DND-41 (cell line): Measurements from ENCODE around the gene STK32B.

Source experiments
- ATAC-seq: fragments of 200-7000 bp; cut with Tn5 transposase; 3 replicates; pipeline ENCODE4 v1.9.1; 2021; ENCODE audit warnings: low read depth; ENCODE audit not compliant: insufficient read depth
- DNase-seq: peaks from one replicate; pipeline ENCODE4 v3.0.0-alpha.2; 2020
- H2AFZ ChIP-seq: 2 replicates; pipeline ENCODE4 v1.6.0; 2012; ENCODE audit warnings: low read depth, low read length
- H3K27ac ChIP-seq: 2 replicates; pipeline ENCODE4 v1.5.1; 2012; ENCODE audit warnings: low read length, inconsistent platforms
- H3K27me3 ChIP-seq: fragments of 200-600 bp; sonication (generic); 2 replicates; pipeline ENCODE4 v1.6.0; 2012; ENCODE audit warnings: low read length, mild to moderate bottlenecking, inconsistent platforms; ENCODE audit not compliant: insufficient read depth, poor library complexity
- H3K36me3 ChIP-seq: 2 replicates; pipeline ENCODE4 v1.5.1; 2012; ENCODE audit warnings: low read length, inconsistent platforms; ENCODE audit not compliant: insufficient read depth
- H3K4me1 ChIP-seq: 2 replicates; pipeline ENCODE4 v1.5.1; 2012; ENCODE audit warnings: mild to moderate bottlenecking, low read length; ENCODE audit not compliant: insufficient read depth
- H3K4me2 ChIP-seq: 2 replicates; pipeline ENCODE4 v1.6.0; 2012; ENCODE audit warnings: mild to moderate bottlenecking, moderate library complexity, low read length, inconsistent platforms; ENCODE audit not compliant: insufficient read depth
- H3K4me3 ChIP-seq, 2 experiments: fragments of 200-600 bp in 1 of 2; shearing (Covaris generic) in 1 of 2; 2 replicates each; pipeline ENCODE4 v1.5.1; 2012 to 2016; ENCODE audit warnings: inconsistent platforms in 2 of 2, low read length in 2 of 2, mild to moderate bottlenecking in 2 of 2, low read depth in 1 of 2, moderate library complexity in 1 of 2
- H3K79me2 ChIP-seq: 2 replicates; pipeline ENCODE4 v1.6.0; 2012; ENCODE audit warnings: low read length, inconsistent platforms; ENCODE audit not compliant: insufficient read depth
- H3K9ac ChIP-seq: 2 replicates; pipeline ENCODE4 v1.6.0; 2012; ENCODE audit warnings: low read depth, mild to moderate bottlenecking, inconsistent platforms, low read length, moderate library complexity
- H3K9me3 ChIP-seq: 2 replicates; pipeline ENCODE4 v1.5.1; 2012; ENCODE audit warnings: low read length, moderate library complexity, mild to moderate bottlenecking, inconsistent platforms; ENCODE audit not compliant: insufficient read depth, severe bottlenecking
- H4K20me1 ChIP-seq: 2 replicates; pipeline ENCODE4 v1.6.0; 2012; ENCODE audit warnings: low read length; ENCODE audit not compliant: insufficient read depth
- EZH2 ChIP-seq: IDR thresholded peaks from 3 replicates; pipeline ENCODE4 v1.6.1; 2012; ENCODE audit warnings: borderline replicate concordance, low read depth, mild to moderate bottlenecking, moderate library complexity, low read length, inconsistent platforms; ENCODE audit not compliant: severe bottlenecking
- TF ChIP-seq, protein P1 (sequence below): IDR thresholded peaks from 2 replicates; pipeline ENCODE4 v1.5.1; 2012; ENCODE audit warnings: borderline replicate concordance, low read length, moderate library complexity, mild to moderate bottlenecking; ENCODE audit not compliant: poor library complexity, severe bottlenecking; ENCODE audit errors: extremely low read depth

The STK32B gene

DNA sequence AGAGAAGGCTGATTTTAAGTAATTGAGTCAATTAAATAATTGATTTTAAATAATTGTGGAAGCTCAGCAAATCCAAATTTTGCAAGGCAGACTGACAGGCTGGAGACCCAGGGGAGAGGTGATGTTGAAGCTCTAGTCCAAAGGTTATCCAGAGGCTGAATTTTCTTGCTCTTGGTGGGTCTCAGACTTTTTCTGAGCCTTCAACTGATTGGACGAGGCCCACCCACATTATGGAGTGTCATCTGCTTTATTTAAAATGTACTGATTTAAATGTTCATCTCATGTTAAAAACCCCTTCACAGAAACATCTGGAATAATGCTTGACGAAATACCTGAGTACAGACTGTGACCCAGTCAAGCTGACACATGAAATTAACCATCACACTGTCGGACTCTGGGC is 20.4 kb upstream of the STK32B start:
- Histone ChIP-seq H3K4me2 (no peak overlapping the region), H3K9ac (no peak overlapping the region), H4K20me1 (no peaks in the 10 kb centered on the region), H3K4me1 (peaks cover 80% of the 10 kb centered on the region), H2AFZ (no peak overlapping the region), H3K9me3 (no peaks in the 10 kb centered on the region), H3K36me3 (no peaks in the 10 kb centered on the region), H3K4me3 (no peak overlapping the region), H3K79me2 (no peaks in the 10 kb centered on the region), H3K27me3 (no peaks in the 10 kb centered on the region), H3K27ac (no peak overlapping the region)
- ATAC-seq (no peak), DNase-seq (no peak)
- no peak for TF ChIP-seq EZH2
- TF ChIP-seq, protein P1, sequence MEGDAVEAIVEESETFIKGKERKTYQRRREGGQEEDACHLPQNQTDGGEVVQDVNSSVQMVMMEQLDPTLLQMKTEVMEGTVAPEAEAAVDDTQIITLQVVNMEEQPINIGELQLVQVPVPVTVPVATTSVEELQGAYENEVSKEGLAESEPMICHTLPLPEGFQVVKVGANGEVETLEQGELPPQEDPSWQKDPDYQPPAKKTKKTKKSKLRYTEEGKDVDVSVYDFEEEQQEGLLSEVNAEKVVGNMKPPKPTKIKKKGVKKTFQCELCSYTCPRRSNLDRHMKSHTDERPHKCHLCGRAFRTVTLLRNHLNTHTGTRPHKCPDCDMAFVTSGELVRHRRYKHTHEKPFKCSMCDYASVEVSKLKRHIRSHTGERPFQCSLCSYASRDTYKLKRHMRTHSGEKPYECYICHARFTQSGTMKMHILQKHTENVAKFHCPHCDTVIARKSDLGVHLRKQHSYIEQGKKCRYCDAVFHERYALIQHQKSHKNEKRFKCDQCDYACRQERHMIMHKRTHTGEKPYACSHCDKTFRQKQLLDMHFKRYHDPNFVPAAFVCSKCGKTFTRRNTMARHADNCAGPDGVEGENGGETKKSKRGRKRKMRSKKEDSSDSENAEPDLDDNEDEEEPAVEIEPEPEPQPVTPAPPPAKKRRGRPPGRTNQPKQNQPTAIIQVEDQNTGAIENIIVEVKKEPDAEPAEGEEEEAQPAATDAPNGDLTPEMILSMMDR: no peak

DNA sequence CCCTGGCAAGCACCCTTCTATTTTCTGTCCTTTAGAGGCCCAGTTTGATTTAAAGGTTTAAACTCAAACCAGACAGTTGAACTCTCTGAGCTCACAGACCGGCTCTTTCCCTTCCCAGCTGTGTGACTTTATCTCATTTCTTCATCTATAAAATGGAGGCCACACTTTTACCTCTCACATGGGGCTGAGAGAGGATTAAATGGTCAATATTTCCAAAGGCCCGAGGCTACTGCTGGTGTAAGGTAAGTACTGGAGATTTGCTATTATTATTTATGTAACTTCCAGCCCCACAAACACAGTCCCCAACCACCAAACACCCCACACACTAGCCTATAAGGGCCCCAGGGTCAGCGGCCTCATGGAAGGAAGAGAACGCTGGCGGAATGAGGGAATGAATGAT is 18.5 kb upstream of the STK32B start:
- Histone ChIP-seq H3K9ac (peak overlapping the region; percentile 58), H3K4me1 (peaks cover 75% of the 10 kb centered on the region), H3K36me3 (no peaks in the 10 kb centered on the region), H2AFZ (peak overlapping the region; percentile 66), H3K27me3 (no peaks in the 10 kb centered on the region), H3K27ac (peak overlapping the region; percentile 98), H3K4me3 (peak overlapping the region in 1 of 2 experiments; percentile 31; a peak in 1 of 4 replicates), H3K4me2 (peak overlapping the region; percentile 51), H4K20me1 (no peaks in the 10 kb centered on the region), H3K79me2 (no peaks in the 10 kb centered on the region), H3K9me3 (no peaks in the 10 kb centered on the region)
- no peak for TF ChIP-seq EZH2
- TF ChIP-seq, protein P1: no peak
- DNase-seq (no peak), ATAC-seq (no peak)

DNA sequence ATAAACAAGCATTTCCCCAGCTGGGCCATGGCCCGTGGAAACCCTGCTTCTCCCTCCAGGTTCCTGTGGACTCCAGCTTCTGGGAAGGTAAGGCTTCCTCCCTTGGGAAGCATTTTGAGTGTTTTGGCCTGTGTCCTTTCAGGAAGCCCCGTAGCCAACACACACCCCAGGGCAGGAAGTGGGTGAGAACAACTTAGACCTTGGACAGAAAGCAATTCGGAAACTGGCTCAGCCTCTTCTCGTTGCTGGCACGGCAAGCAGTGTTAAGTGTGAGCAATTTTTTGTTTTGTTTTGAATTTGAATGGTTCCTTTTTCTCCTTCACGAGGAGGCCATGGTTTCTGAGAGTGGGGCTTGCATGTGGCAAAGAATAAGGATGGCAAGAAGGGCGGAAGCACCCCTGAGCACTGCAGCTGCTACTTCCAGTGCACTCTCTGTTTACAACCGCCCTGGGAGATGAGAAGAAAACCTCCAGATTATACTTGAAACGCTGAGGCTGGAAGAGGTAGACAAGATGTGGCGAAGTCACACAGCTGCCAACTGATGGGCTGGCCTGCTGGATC is 17.9 kb upstream of the STK32B start:
- Histone ChIP-seq H2AFZ (peak overlapping the region; percentile 66), H3K4me1 (peaks cover 71% of the 10 kb centered on the region), H3K4me2 (peak overlapping the region; percentile 51), H3K27ac (peak overlapping the region; percentile 98), H3K9me3 (no peaks in the 10 kb centered on the region), H3K4me3 (peak overlapping the region in 1 of 2 experiments; percentile 31; a peak in 2 of 4 replicates), H4K20me1 (no peaks in the 10 kb centered on the region), H3K9ac (peak overlapping the region; percentile 58), H3K27me3 (no peaks in the 10 kb centered on the region), H3K36me3 (no peaks in the 10 kb centered on the region), H3K79me2 (no peaks in the 10 kb centered on the region)
- ATAC-seq (peak; percentile 94), DNase-seq (peak; percentile 73)
- TF ChIP-seq, protein P1: no peak
- no peak for TF ChIP-seq EZH2

DNA sequence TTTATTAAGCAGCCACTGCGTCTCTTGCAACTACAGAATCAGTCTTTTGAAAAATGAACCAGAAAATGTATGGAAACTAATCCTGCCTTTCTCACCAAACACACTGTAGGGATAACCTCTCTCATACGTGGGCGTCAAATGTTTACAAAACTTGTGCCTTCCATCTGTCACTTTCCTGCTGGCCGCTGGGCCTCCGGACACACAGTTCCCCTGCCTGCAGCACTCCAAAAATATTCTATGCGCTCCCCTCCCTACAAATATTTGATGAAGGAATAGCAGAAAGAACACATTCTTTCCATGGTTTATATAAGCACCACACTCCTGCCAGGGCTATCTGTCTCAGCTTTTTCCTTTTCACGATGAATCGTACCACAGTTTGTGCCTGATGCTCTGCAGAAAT is 17.1 kb upstream of the STK32B start:
- Histone ChIP-seq H3K9ac (peak overlapping the region; percentile 58), H3K27ac (peak overlapping the region; percentile 98), H3K4me1 (peaks cover 63% of the 10 kb centered on the region), H3K27me3 (no peaks in the 10 kb centered on the region), H3K9me3 (no peaks in the 10 kb centered on the region), H2AFZ (peak overlapping the region; percentile 66), H3K4me3 (peak overlapping the region in 1 of 2 experiments; percentile 31; a peak in 2 of 4 replicates), H3K4me2 (peak overlapping the region; percentile 51), H3K79me2 (no peaks in the 10 kb centered on the region), H4K20me1 (no peaks in the 10 kb centered on the region), H3K36me3 (no peaks in the 10 kb centered on the region)
- no peak for DNase-seq
- TF ChIP-seq, protein P1: no peak
- TF ChIP-seq EZH2: no peak
- no peak for ATAC-seq
